Measurements from ENCODE around the gene TNRC6B.

The TNRC6B gene

GRCh38 chr22:40305625-40306024 lies 127.9 kb downstream of the TNRC6B start:
- no peaks in the 10 kb centered on the region for H3K27me3 ChIP-seq (ENCODE audit: insufficient read depth, low read length)
- H3K4me3 ChIP-seq (ENCODE audit: low read depth, low read length, poor library complexity, severe bottlenecking), result no peak overlapping the region
- H3F3A ChIP-seq (ENCODE audit: insufficient read depth, low read length), result no peaks in the 10 kb centered on the region
- no peak overlapping the region for H3K9ac ChIP-seq (ENCODE audit: low read length)
- H3K27ac ChIP-seq (ENCODE audit: low read depth, low read length, poor library complexity, severe bottlenecking), result no peak overlapping the region
- no peaks in the 10 kb centered on the region for H3K79me2 ChIP-seq (ENCODE audit: insufficient read depth, low read length)
- no peaks in the 10 kb centered on the region for H4K20me1 ChIP-seq (ENCODE audit: insufficient read depth, low read length)
- H3K9me3 ChIP-seq (ENCODE audit: low read length), result no peaks in the 10 kb centered on the region
- no peaks in the 10 kb centered on the region for H3K4me1 ChIP-seq (ENCODE audit: insufficient read depth, low read length, severe bottlenecking)
- H3K4me2 ChIP-seq (ENCODE audit: low read length), result no peak overlapping the region
- H3K36me3 ChIP-seq (ENCODE audit: insufficient read depth, low read length), result peaks cover 72% of the 10 kb centered on the region
- no peak overlapping the region for H2AFZ ChIP-seq (ENCODE audit: low read length)
- H3K9me2 ChIP-seq (ENCODE audit: low read depth, low read length), result no peaks in the 10 kb centered on the region
- TF ChIP-seq EZH2 (IDR thresholded peaks at IDR 0.05; ENCODE audit: borderline replicate concordance, low read length) (no peak), CTCF (IDR thresholded peaks at IDR 0.05; ENCODE audit: low read length) (no peak)

GRCh38 chr22:40308999-40309573 lies 131.4 kb downstream of the TNRC6B start:
- no peak for TF ChIP-seq EZH2 (IDR thresholded peaks at IDR 0.05; ENCODE audit: borderline replicate concordance, low read length)
- TF ChIP-seq CTCF (IDR thresholded peaks at IDR 0.05; ENCODE audit: low read length), result no peak
- peaks cover 81% of the 10 kb centered on the region for H3K36me3 ChIP-seq (ENCODE audit: insufficient read depth, low read length)
- H3K9ac ChIP-seq (ENCODE audit: low read length), result no peak overlapping the region
- H3K9me2 ChIP-seq (ENCODE audit: low read depth, low read length), result no peaks in the 10 kb centered on the region
- H3K4me3 ChIP-seq (ENCODE audit: low read depth, low read length, poor library complexity, severe bottlenecking), result no peak overlapping the region
- H3K4me1 ChIP-seq (ENCODE audit: insufficient read depth, low read length, severe bottlenecking), result no peaks in the 10 kb centered on the region
- H3K4me2 ChIP-seq (ENCODE audit: low read length), result no peak overlapping the region
- H3K79me2 ChIP-seq (ENCODE audit: insufficient read depth, low read length), result no peaks in the 10 kb centered on the region
- H3K27ac ChIP-seq (ENCODE audit: low read depth, low read length, poor library complexity, severe bottlenecking), result no peak overlapping the region
- no peaks in the 10 kb centered on the region for H4K20me1 ChIP-seq (ENCODE audit: insufficient read depth, low read length)
- H3K27me3 ChIP-seq (ENCODE audit: insufficient read depth, low read length), result no peaks in the 10 kb centered on the region
- no peaks in the 10 kb centered on the region for H3K9me3 ChIP-seq (ENCODE audit: low read length)
- H2AFZ ChIP-seq (ENCODE audit: low read length), result no peak overlapping the region
- H3F3A ChIP-seq (ENCODE audit: insufficient read depth, low read length), result no peaks in the 10 kb centered on the region

- H3K4me1 ChIP-seq (ENCODE audit: insufficient read depth, low read length, severe bottlenecking), result no peaks in the 10 kb centered on the region
- no peaks in the 10 kb centered on the region for H3K9me2 ChIP-seq (ENCODE audit: low read depth, low read length)
- no peaks in the 10 kb centered on the region for H3F3A ChIP-seq (ENCODE audit: insufficient read depth, low read length)
- H3K9me3 ChIP-seq (ENCODE audit: low read length), result no peaks in the 10 kb centered on the region
- no peak overlapping the region for H3K27ac ChIP-seq (ENCODE audit: low read depth, low read length, poor library complexity, severe bottlenecking)
- H3K4me2 ChIP-seq (ENCODE audit: low read length), result no peak overlapping the region
- no peaks in the 10 kb centered on the region for H4K20me1 ChIP-seq (ENCODE audit: insufficient read depth, low read length)
- TF ChIP-seq CTCF (IDR thresholded peaks at IDR 0.05; ENCODE audit: low read length), result no peak
- no peak for TF ChIP-seq EZH2 (IDR thresholded peaks at IDR 0.05; ENCODE audit: borderline replicate concordance, low read length)
- no peaks in the 10 kb centered on the region for H3K79me2 ChIP-seq (ENCODE audit: insufficient read depth, low read length)
- no peaks in the 10 kb centered on the region for H3K27me3 ChIP-seq (ENCODE audit: insufficient read depth, low read length)
- H3K36me3 ChIP-seq (ENCODE audit: insufficient read depth, low read length), result peaks cover 87% of the 10 kb centered on the region
- no peak overlapping the region for H3K9ac ChIP-seq (ENCODE audit: low read length)
- H3K4me3 ChIP-seq (ENCODE audit: low read depth, low read length, poor library complexity, severe bottlenecking), result no peak overlapping the region
- no peak overlapping the region for H2AFZ ChIP-seq (ENCODE audit: low read length)
These were observed 131.9 kb downstream of the TNRC6B start for GRCh38 chr22:40309631-40310030.

Measured in OCI-LY1 (cell line).